Thymus (tissue), 11 donors: ENCODE results near the gene FNDC8. TPM values are rescaled to one million over a fixed set of nuclear protein-coding genes. Genes with fewer than 3 reads are reported as not detected.

Experiments used
- DNase-seq, 9 donors: peaks; one replicate each; pipeline ENCODE4 v3.0.0-alpha.2; 2013; ENCODE audit warnings: low spot score in 9 of 9, low read depth in 6 of 9, missing footprints in 1 of 9
- H3K27ac ChIP-seq, 2 donors: one replicate each; pipeline ENCODE4 v1.5.1; 2013; ENCODE audit warnings: control low read depth in 1 of 2, low read depth in 1 of 2, low read length in 1 of 2, mild to moderate bottlenecking in 1 of 2, moderate library complexity in 1 of 2
- H3K27me3 ChIP-seq, 2 donors: one replicate each; pipeline ENCODE4 v1.5.1; 2013; ENCODE audit warnings: low read length in 1 of 2; ENCODE audit not compliant: control insufficient read depth in 2 of 2, insufficient read depth in 1 of 2
- H3K36me3 ChIP-seq, 2 donors: one replicate each; pipeline ENCODE4 v1.5.1; 2013; ENCODE audit warnings: low read length in 1 of 2, mild to moderate bottlenecking in 1 of 2, moderate library complexity in 1 of 2; ENCODE audit not compliant: control insufficient read depth in 2 of 2, insufficient read depth in 2 of 2
- H3K4me1 ChIP-seq, 2 donors: one replicate each; pipeline ENCODE4 v1.5.1; 2013; ENCODE audit warnings: low read length in 2 of 2; ENCODE audit not compliant: control insufficient read depth in 2 of 2, insufficient read depth in 2 of 2
- H3K4me3 ChIP-seq, 2 donors: one replicate each; pipeline ENCODE4 v1.5.1; 2013; ENCODE audit warnings: low read length in 2 of 2, control low read depth in 1 of 2, mild to moderate bottlenecking in 1 of 2
- H3K9me3 ChIP-seq, 2 donors: one replicate each; pipeline ENCODE4 v1.5.1; 2013; ENCODE audit warnings: low read length in 1 of 2, mild to moderate bottlenecking in 1 of 2; ENCODE audit not compliant: control insufficient read depth in 2 of 2, insufficient read depth in 1 of 2
- WGBS: extraction: QIAGEN DNeasy Blood & Tissue Kit; methylation state at CpG from one replicate; pipeline ENCODE4 v1.1.7; 2013; 5-methylcytosine and 5-hydroxymethylcytosine counted together
- polyA plus RNA-seq: library from polyadenylated mRNA; stranded (reverse); fragments of 200-250 nt; gene quantifications from one replicate; pipeline ENCODE4 v1.2.3, GENCODE V29; 2013
- total RNA-seq: library from RNA; stranded (reverse); fragments of 120-200 nt; gene quantifications from one replicate; pipeline ENCODE4 v1.2.4, GENCODE V29; 2013
- donor health status: healthy.

The FNDC8 gene
- total and polyA plus RNA-seq, 2 donors: 0.02 TPM; not detected in 1

- Histone ChIP-seq H3K36me3 (peaks cover 41 to 47% of the 10 kb centered on the region in 2 donors), H3K4me3 (no peak overlapping the region), H3K27me3 (no peaks in the 10 kb centered on the region), H3K9me3 (no peaks in the 10 kb centered on the region), H3K27ac (no peak overlapping the region), H3K4me1 (no peaks in the 10 kb centered on the region)
- no peak for DNase-seq
- WGBS: 100% methylated on average over 3 of the region's 3 CpGs
Measured at GRCh38 chr17:35130392-35130791, 9.0 kb downstream of the FNDC8 start.

GRCh38 chr17:35132099-35132498 lies 10.7 kb downstream of the FNDC8 start:
- H3K4me3 ChIP-seq: no peak overlapping the region
- H3K27ac ChIP-seq: no peak overlapping the region
- no peaks in the 10 kb centered on the region for H3K9me3 ChIP-seq
- no peaks in the 10 kb centered on the region for H3K27me3 ChIP-seq
- 94% methylated on average over 10 of the region's 10 CpGs for WGBS
- H3K4me1 ChIP-seq: no peaks in the 10 kb centered on the region
- peaks cover 44 to 62% of the 10 kb centered on the region in 2 donors for H3K36me3 ChIP-seq
- no peak for DNase-seq

GRCh38 chr17:35132816-35133550 lies 11.6 kb downstream of the FNDC8 start:
- Histone ChIP-seq H3K9me3 (no peaks in the 10 kb centered on the region), H3K4me3 (no peak overlapping the region), H3K27ac (no peak overlapping the region), H3K4me1 (no peaks in the 10 kb centered on the region), H3K27me3 (no peaks in the 10 kb centered on the region), H3K36me3 (peaks cover 48 to 71% of the 10 kb centered on the region in 2 donors)
- no peak for DNase-seq
- WGBS: 98% methylated on average over 22 of the region's 22 CpGs

- Histone ChIP-seq H3K4me1 (no peaks in the 10 kb centered on the region), H3K4me3 (no peak overlapping the region), H3K27me3 (no peaks in the 10 kb centered on the region), H3K36me3 (peaks cover 57 to 81% of the 10 kb centered on the region in 2 donors), H3K9me3 (no peaks in the 10 kb centered on the region), H3K27ac (no peak overlapping the region)
- WGBS: 96% methylated on average over 6 of the region's 6 CpGs
- DNase-seq: no peak
Measured at GRCh38 chr17:35135322-35135721, 13.9 kb downstream of the FNDC8 start.

GRCh38 chr17:35138218-35138617 lies 16.8 kb downstream of the FNDC8 start:
- DNase-seq: no peak
- Histone ChIP-seq H3K27ac (no peak overlapping the region), H3K9me3 (no peaks in the 10 kb centered on the region), H3K4me1 (peaks cover 2 to 7% of the 10 kb centered on the region in 2 donors), H3K27me3 (no peaks in the 10 kb centered on the region), H3K4me3 (no peak overlapping the region), H3K36me3 (peaks cover 33 to 58% of the 10 kb centered on the region in 2 donors)
- WGBS: 98% methylated on average over 6 of the region's 6 CpGs

GRCh38 chr17:35141681-35142466 lies 20.5 kb downstream of the FNDC8 start, which contains the start of gene NLE1:
NLE1 (minus strand) TSS chr17:35142303; CDS start chr17:35142275, 28 bp downstream.
- peaks cover 2 to 7% of the 10 kb centered on the region in 2 donors for H3K4me1 ChIP-seq
- under 1% methylated on average over 65 of the region's 65 CpGs for WGBS
- no peaks in the 10 kb centered on the region for H3K27me3 ChIP-seq
- DNase-seq: peak; percentile 44 to 88 (median 75)
- H3K36me3 ChIP-seq: peaks cover 15 to 24% of the 10 kb centered on the region in 2 donors
- H3K27ac ChIP-seq: peak within 1 kb of the TSS in 1 of 2 donors; percentile 52
- no peaks in the 10 kb centered on the region for H3K9me3 ChIP-seq
- H3K4me3 ChIP-seq: peak within 1 kb of the TSS; percentile 84 to 88

- Histone ChIP-seq H3K27me3 (no peaks in the 10 kb centered on the region), H3K27ac (no peak overlapping the region), H3K4me1 (peaks cover 2 to 7% of the 10 kb centered on the region in 2 donors), H3K4me3 (peak overlapping the region; percentile 84 to 88), H3K9me3 (no peaks in the 10 kb centered on the region), H3K36me3 (peaks cover 10 to 19% of the 10 kb centered on the region in 2 donors)
- no peak for DNase-seq
- WGBS: 77% methylated on average over 8 of the region's 8 CpGs
Measured at GRCh38 chr17:35142467-35142796, 21.0 kb downstream of the FNDC8 start.

GRCh38 chr17:35144840-35145239 lies 23.4 kb downstream of the FNDC8 start:
- WGBS: 96% methylated on average over 4 of the region's 4 CpGs
- H3K36me3 ChIP-seq: peaks cover 0 to 2% of the 10 kb centered on the region in 2 donors
- no peak overlapping the region for H3K27ac ChIP-seq
- no peak overlapping the region for H3K4me3 ChIP-seq
- H3K27me3 ChIP-seq: peaks cover 0 to 6% of the 10 kb centered on the region in 2 donors
- no peak for DNase-seq
- no peaks in the 10 kb centered on the region for H3K9me3 ChIP-seq
- peaks cover 2 to 7% of the 10 kb centered on the region in 2 donors for H3K4me1 ChIP-seq

- H3K4me3 ChIP-seq: no peak overlapping the region
- peaks cover 0 to 6% of the 10 kb centered on the region in 2 donors for H3K27me3 ChIP-seq
- H3K4me1 ChIP-seq: peaks cover 0 to 3% of the 10 kb centered on the region in 2 donors
- H3K27ac ChIP-seq: no peak overlapping the region
- 95% methylated on average over 4 of the region's 4 CpGs for WGBS
- no peak for DNase-seq
- no peaks in the 10 kb centered on the region for H3K9me3 ChIP-seq
- no peaks in the 10 kb centered on the region for H3K36me3 ChIP-seq
Measured at GRCh38 chr17:35146214-35146833, 24.9 kb downstream of the FNDC8 start.
